Liver (tissue), 9 donors: ENCODE data around the gene CLIC5. TPM values are rescaled to one million over a fixed set of nuclear protein-coding genes. Genes with fewer than 3 reads are reported as not detected.

Experiments
- DNase-seq: peaks from one replicate; pipeline ENCODE4 v3.0.0-alpha.2; 2017; ENCODE audit warnings: low spot score
- H3K27ac ChIP-seq, 2 donors: one replicate each; pipeline ENCODE4 v1.7.0; 2013; ENCODE audit warnings: inconsistent platforms in 2 of 2, low read length in 2 of 2, control low read depth in 1 of 2, low read depth in 1 of 2, mild to moderate bottlenecking in 1 of 2
- H3K27me3 ChIP-seq, 4 donors: one replicate each; pipeline versions ENCODE4 v1.6.1 to v1.7.0; 2013; ENCODE audit warnings: low read length in 3 of 4, inconsistent platforms in 1 of 4, mild to moderate bottlenecking in 1 of 4, moderate library complexity in 1 of 4; ENCODE audit not compliant: control insufficient read depth in 4 of 4, insufficient read depth in 4 of 4
- H3K36me3 ChIP-seq, 4 donors: one replicate each; pipeline versions ENCODE4 v1.6.1 to v1.7.0; 2013; ENCODE audit warnings: low read length in 3 of 4, mild to moderate bottlenecking in 3 of 4, low read depth in 1 of 4, moderate library complexity in 1 of 4; ENCODE audit not compliant: control insufficient read depth in 4 of 4, insufficient read depth in 3 of 4
- H3K4me1 ChIP-seq, 4 donors: one replicate each; pipeline versions ENCODE4 v1.6.1 to v1.7.0; 2013; ENCODE audit warnings: low read length in 3 of 4, mild to moderate bottlenecking in 3 of 4, moderate library complexity in 1 of 4; ENCODE audit not compliant: control insufficient read depth in 4 of 4, insufficient read depth in 4 of 4
- H3K4me3 ChIP-seq, 3 donors: one replicate each; pipeline versions ENCODE4 v1.6.1 to v1.7.0; 2013; ENCODE audit warnings: low read length in 3 of 3, control low read depth in 1 of 3, low read depth in 1 of 3, mild to moderate bottlenecking in 1 of 3
- H3K9ac ChIP-seq, 2 donors: one replicate each; pipeline ENCODE4 v1.7.0; 2013; ENCODE audit warnings: low read length in 2 of 2, mild to moderate bottlenecking in 2 of 2, moderate library complexity in 2 of 2, control low read depth in 1 of 2, low read depth in 1 of 2
- H3K9me3 ChIP-seq, 4 donors: one replicate each; pipeline versions ENCODE4 v1.6.1 to v1.7.0; 2013; ENCODE audit warnings: low read length in 3 of 4; ENCODE audit not compliant: control insufficient read depth in 4 of 4
- ATF3 ChIP-seq: IDR thresholded peaks from 2 replicates; pipeline ENCODE4 v1.6.1; 2016; ENCODE audit warnings: antibody characterized with exemption
- CTCF ChIP-seq: fragments of 150-350 bp; IDR thresholded peaks from 2 replicates; pipeline ENCODE4 v1.5.1; 2017; ENCODE audit warnings: improper control_type of control experiment, low read depth, low read length; ENCODE audit not compliant: missing input control
- EGR1 ChIP-seq, 2 donors: IDR thresholded peaks; 2 replicates each; pipeline ENCODE4 v1.6.1; 2016 to 2018; ENCODE audit warnings: antibody characterized with exemption in 2 of 2, low read depth in 2 of 2
- FOXA1 ChIP-seq: IDR thresholded peaks from 2 replicates; pipeline ENCODE4 v1.6.1; 2016; ENCODE audit warnings: antibody characterized with exemption
- GABPA ChIP-seq, 2 donors: IDR thresholded peaks in 1 of 2; conservative IDR thresholded peaks in 1 of 2; 2 replicates each; pipeline ENCODE4 v1.6.1; 2016; ENCODE audit warnings: antibody characterized with exemption in 2 of 2, mild to moderate bottlenecking in 1 of 2, moderate library complexity in 1 of 2
- HNF4A ChIP-seq, 2 donors: conservative IDR thresholded peaks; 2 replicates each; pipeline ENCODE4 v1.6.1; 2016; ENCODE audit warnings: antibody characterized with exemption in 2 of 2, mild to moderate bottlenecking in 2 of 2
- HNF4G ChIP-seq: IDR thresholded peaks from 2 replicates; pipeline ENCODE4 v1.6.1; 2016; ENCODE audit warnings: antibody characterized with exemption
- MAX ChIP-seq: IDR thresholded peaks from 2 replicates; pipeline ENCODE4 v1.6.1; 2016; ENCODE audit warnings: antibody characterized with exemption
- NR2F2 ChIP-seq: IDR thresholded peaks from 2 replicates; pipeline ENCODE4 v1.6.1; 2016; ENCODE audit warnings: antibody characterized with exemption
- RAD21 ChIP-seq, 2 donors: IDR thresholded peaks; 2 replicates each; pipeline ENCODE4 v1.6.1; 2016; ENCODE audit warnings: antibody characterized with exemption in 2 of 2, mild to moderate bottlenecking in 2 of 2
- REST ChIP-seq: IDR thresholded peaks from 2 replicates; pipeline ENCODE4 v1.6.1; 2016; ENCODE audit warnings: antibody characterized with exemption, mild to moderate bottlenecking
- RXRA ChIP-seq, 2 donors: IDR thresholded peaks; 2 replicates each; pipeline ENCODE4 v1.6.1; 2017 to 2018; ENCODE audit warnings: antibody characterized with exemption in 2 of 2, mild to moderate bottlenecking in 1 of 2
- SP1 ChIP-seq: IDR thresholded peaks from 2 replicates; pipeline ENCODE4 v1.6.1; 2018; ENCODE audit warnings: antibody characterized with exemption, mild to moderate bottlenecking
- TAF1 ChIP-seq: conservative IDR thresholded peaks from 2 replicates; pipeline ENCODE4 v1.6.1; 2016; ENCODE audit warnings: antibody characterized with exemption, mild to moderate bottlenecking
- YY1 ChIP-seq: IDR thresholded peaks from 2 replicates; pipeline ENCODE4 v1.6.1; 2016; ENCODE audit warnings: antibody characterized with exemption, mild to moderate bottlenecking
- ZBTB33 ChIP-seq: IDR thresholded peaks from 2 replicates; pipeline ENCODE4 v1.6.1; 2016; ENCODE audit warnings: antibody characterized with exemption
- WGBS: extraction: QIAGEN DNeasy Blood & Tissue Kit; methylation state at CpG from one replicate; pipeline ENCODE4 v1.1.7; 2013; 5-methylcytosine and 5-hydroxymethylcytosine counted together
- polyA plus RNA-seq, 2 donors: library from polyadenylated mRNA; stranded (reverse) in 1 of 2; unstranded in 1 of 2; fragments of 200-250 nt in 1 of 2; fragments of >200 nt in 1 of 2; fragmentation: Nextera tagmentation in 1 of 2; extraction: Ambion mirVana in 1 of 2; gene quantifications; one replicate each; pipeline versions ENCODE4 v1.2.1 to v1.2.3, GENCODE V29; 2013 to 2015
- total RNA-seq, 2 donors: library from RNA; depleted of rRNA; stranded (reverse); fragments of >200 nt; gene quantifications; one replicate each; pipeline ENCODE4 v1.2.3, GENCODE V29; 2014
- donor health status: healthy.
- donor health status: healthy.
- donor health status: healthy.
- donor health status: healthy.
- donor health status: healthy.

Gene CLIC5
- total and polyA plus RNA-seq, 4 donors, result 0.05 to 0.33 (median 0.14) TPM

- no peak for TF ChIP-seq ZBTB33
- TF ChIP-seq GABPA (IDR thresholded peaks at IDR 0.05 in 1 of 2, conservative IDR thresholded peaks at IDR 0.05 in 1 of 2), result no peak
- no peak for TF ChIP-seq NR2F2
- no peak for TF ChIP-seq YY1
- no peak for TF ChIP-seq RAD21 (IDR thresholded peaks at IDR 0.05)
Measured at GRCh38 chr6:45857827-45858226, 157.8 kb downstream of the CLIC5 start (continued).

GRCh38 chr6:45855642-45856394 lies 159.8 kb downstream of the CLIC5 start:
- Histone ChIP-seq H3K9me3 (no peaks in the 10 kb centered on the region), H3K27ac (no peak overlapping the region), H3K27me3 (peaks cover 0 to 6% (median 0%) of the 10 kb centered on the region in 4 donors), H3K9ac (no peak overlapping the region), H3K4me3 (no peak overlapping the region), H3K4me1 (no peaks in the 10 kb centered on the region), H3K36me3 (no peaks in the 10 kb centered on the region)
- TF ChIP-seq SP1, result no peak
- TF ChIP-seq NR2F2, result no peak
- no peak for TF ChIP-seq REST
- TF ChIP-seq HNF4G, result no peak
- no peak for TF ChIP-seq RXRA (IDR thresholded peaks at IDR 0.05)
- no peak for TF ChIP-seq ZBTB33
- no peak for TF ChIP-seq CTCF
- TF ChIP-seq MAX, result no peak
- no peak for TF ChIP-seq RAD21 (IDR thresholded peaks at IDR 0.05)
- no peak for TF ChIP-seq ATF3
- no peak for TF ChIP-seq FOXA1
- TF ChIP-seq EGR1 (IDR thresholded peaks at IDR 0.05; ENCODE audit: low read depth in 2 of 2), result no peak
- TF ChIP-seq HNF4A (conservative IDR thresholded peaks at IDR 0.05), result no peak
- no peak for TF ChIP-seq TAF1
- TF ChIP-seq GABPA (IDR thresholded peaks at IDR 0.05 in 1 of 2, conservative IDR thresholded peaks at IDR 0.05 in 1 of 2), result no peak
- DNase-seq, result no peak
- 82% methylated on average over 3 of the region's 3 CpGs for WGBS
